Right lobe of liver (tissue), 4 donors: ENCODE results near the gene ATP10A.

Experiments used
- CTCF ChIP-seq, 4 donors: fragments of 200-600 bp in 3 of 4; fragments of 450-650 bp in 1 of 4; IDR thresholded peaks; one replicate each; pipeline versions ENCODE4 v1.5.1 to v1.8.0; 2016 to 2022; ENCODE audit warnings: antibody characterized with exemption in 4 of 4, mild to moderate bottlenecking in 2 of 4
- POLR2A ChIP-seq: fragments of 450-650 bp; IDR thresholded peaks from one replicate; pipeline ENCODE4 v1.6.1; 2017; ENCODE audit warnings: antibody characterized with exemption, mild to moderate bottlenecking
- donor health status: DM: no; HTN: no; CAD: no.
- donor health status: DM: no; HTN: no; CAD: no.
- donor health status: DM: no; HTN: yes; CAD: no.

- TF ChIP-seq POLR2A (no peak), CTCF (IDR thresholded peaks at IDR 0.05) (no peak)
Measured at GRCh38 chr15:25787855-25788520, 75.1 kb downstream of the ATP10A start.
